K562 (cell line): Measurements from ENCODE around the gene NSRP1.

Source experiments
- ATF7 ChIP-seq: fragments of 450-650 bp; IDR thresholded peaks from 2 replicates; pipeline ENCODE4 v1.7.1; 2014; ENCODE audit warnings: mild to moderate bottlenecking, moderate library complexity
- E2F4 ChIP-seq: sonication (generic); formaldehyde crosslinking; IDR thresholded peaks from 2 replicates; pipeline ENCODE4 v1.8.0; 2022; ENCODE audit warnings: mild to moderate bottlenecking, low read depth, missing genetic modification reagents
- HDAC1 ChIP-seq, 2 experiments: fragments of 450-650 bp; IDR thresholded peaks; 2 replicates each; pipeline ENCODE4 v1.6.1; 2016 to 2017; ENCODE audit warnings: inconsistent platforms in 1 of 2, mild to moderate bottlenecking in 1 of 2, moderate library complexity in 1 of 2
- JUNB ChIP-seq: fragments of 450-650 bp; formaldehyde crosslinking; conservative IDR thresholded peaks from 2 replicates; pipeline ENCODE4 v1.4.0; 2020; ENCODE audit warnings: mild to moderate bottlenecking
- L3MBTL2 ChIP-seq: fragments of 450-650 bp; IDR thresholded peaks from 2 replicates; pipeline ENCODE4 v1.6.1; 2016; ENCODE audit warnings: mild to moderate bottlenecking, moderate library complexity
- MAFK ChIP-seq: IDR thresholded peaks from 2 replicates; pipeline ENCODE4 v1.6.1; 2011; ENCODE audit warnings: low read length, improper control_type of control experiment
- RCOR1 ChIP-seq, 2 experiments: IDR thresholded peaks; 2 replicates each; pipeline ENCODE4 v1.6.1; 2012; ENCODE audit warnings: low read depth in 2 of 2, low read length in 2 of 2, borderline replicate concordance in 1 of 2, improper control_type of control experiment in 1 of 2
- SNRNP70 ChIP-seq: fragments of 200-400 bp; formaldehyde crosslinking; optimal IDR thresholded peaks from 2 replicates; pipeline ENCODE3; 2017; ENCODE audit warnings: low read depth, low read length
- WHSC1 ChIP-seq: IDR thresholded peaks from one replicate; pipeline ENCODE4 v1.6.1; 2012; ENCODE audit warnings: low read length, control low read depth, inconsistent platforms
- TF ChIP-seq, protein P1 (sequence below): sonication (generic); formaldehyde crosslinking; IDR thresholded peaks from 2 replicates; pipeline ENCODE4 v1.8.0; 2022; ENCODE audit warnings: missing genetic modification reagents, mild to moderate bottlenecking, borderline replicate concordance
- TF ChIP-seq, protein P2 (sequence below): fragments of 250-450 bp; sonication (Bioruptor Pico); IDR thresholded peaks from 2 replicates; pipeline ENCODE4 v1.9.0; 2021; ENCODE audit warnings: mild to moderate bottlenecking

- TF ChIP-seq, protein P1, sequence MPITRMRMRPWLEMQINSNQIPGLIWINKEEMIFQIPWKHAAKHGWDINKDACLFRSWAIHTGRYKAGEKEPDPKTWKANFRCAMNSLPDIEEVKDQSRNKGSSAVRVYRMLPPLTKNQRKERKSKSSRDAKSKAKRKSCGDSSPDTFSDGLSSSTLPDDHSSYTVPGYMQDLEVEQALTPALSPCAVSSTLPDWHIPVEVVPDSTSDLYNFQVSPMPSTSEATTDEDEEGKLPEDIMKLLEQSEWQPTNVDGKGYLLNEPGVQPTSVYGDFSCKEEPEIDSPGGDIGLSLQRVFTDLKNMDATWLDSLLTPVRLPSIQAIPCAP (CRISPR knock-in tag) = no peak
- TF ChIP-seq L3MBTL2 = no peak
- TF ChIP-seq HDAC1 (IDR thresholded peaks at IDR 0.05) = no peak
- TF ChIP-seq JUNB (CRISPR knock-in tag) = no peak
- no peak for TF ChIP-seq E2F4
- TF ChIP-seq SNRNP70 = no peak
- TF ChIP-seq RCOR1 (IDR thresholded peaks at IDR 0.05; ENCODE audit: borderline replicate concordance in 1 of 2, low read depth in 2 of 2, low read length in 2 of 2) = no peak
- TF ChIP-seq WHSC1 = no peak
- TF ChIP-seq, protein P2, sequence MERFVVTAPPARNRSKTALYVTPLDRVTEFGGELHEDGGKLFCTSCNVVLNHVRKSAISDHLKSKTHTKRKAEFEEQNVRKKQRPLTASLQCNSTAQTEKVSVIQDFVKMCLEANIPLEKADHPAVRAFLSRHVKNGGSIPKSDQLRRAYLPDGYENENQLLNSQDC (CRISPR knock-in tag) = no peak
- TF ChIP-seq ATF7 = no peak
- TF ChIP-seq MAFK = no peak
Observed at GRCh38 chr17:30068465-30068864, 48.2 kb upstream of the NSRP1 start.
